HuH-7.5 (cell line): ENCODE data around the gene DYNC1I2.
"Not testable (repeated sequence)": the region's sequence is repeated elsewhere in the genome, so short reads cannot be mapped to it uniquely, and the experiment has no call there.

ENCODE experiments used
- DNase-seq: peaks from one replicate; pipeline ENCODE4 v3.0.0; 2011; ENCODE audit warnings: low spot score

DYNC1I2 gene

DNA sequence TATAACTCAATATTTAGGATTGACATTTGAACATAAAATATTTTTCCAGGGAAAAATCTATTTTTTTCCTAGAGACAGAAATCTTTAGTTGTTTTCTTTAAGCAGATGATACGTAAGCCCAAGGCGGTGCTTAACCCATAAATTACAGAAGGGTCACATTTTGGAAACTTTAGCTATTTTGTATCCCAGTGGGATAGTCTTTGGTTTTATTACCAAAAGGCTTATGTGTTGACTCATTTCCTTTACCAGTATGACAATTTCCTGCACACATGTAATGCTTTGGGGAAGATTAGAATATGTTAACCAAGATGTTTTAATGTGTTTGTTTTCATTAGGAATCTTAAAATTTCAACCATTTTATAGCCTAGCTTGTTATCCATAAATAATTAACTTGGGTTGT, 24.8 kb downstream of the DYNC1I2 start:
- DNase-seq: no peak

GRCh38 chr2:171718720-171719119, 31.5 kb downstream of the DYNC1I2 start:
- no peak for DNase-seq

- DNase-seq: no peak
Measured at GRCh38 chr2:171719660-171720059, 32.4 kb downstream of the DYNC1I2 start.

- no peak for DNase-seq
Measured at GRCh38 chr2:171723716-171724683, 36.7 kb downstream of the DYNC1I2 start.

- DNase-seq: no peak
Measured at GRCh38 chr2:171726847-171727450, 39.7 kb downstream of the DYNC1I2 start.

GRCh38 chr2:171728989-171729951, 42.0 kb downstream of the DYNC1I2 start:
- peak; percentile 7 for DNase-seq

GRCh38 chr2:171729952-171730317, 42.7 kb downstream of the DYNC1I2 start:
- no peak for DNase-seq

GRCh38 chr2:171735991-171736710, 48.9 kb downstream of the DYNC1I2 start:
- DNase-seq: no peak

- DNase-seq: no peak
Measured at GRCh38 chr2:171741189-171741588, 53.9 kb downstream of the DYNC1I2 start.

DNA sequence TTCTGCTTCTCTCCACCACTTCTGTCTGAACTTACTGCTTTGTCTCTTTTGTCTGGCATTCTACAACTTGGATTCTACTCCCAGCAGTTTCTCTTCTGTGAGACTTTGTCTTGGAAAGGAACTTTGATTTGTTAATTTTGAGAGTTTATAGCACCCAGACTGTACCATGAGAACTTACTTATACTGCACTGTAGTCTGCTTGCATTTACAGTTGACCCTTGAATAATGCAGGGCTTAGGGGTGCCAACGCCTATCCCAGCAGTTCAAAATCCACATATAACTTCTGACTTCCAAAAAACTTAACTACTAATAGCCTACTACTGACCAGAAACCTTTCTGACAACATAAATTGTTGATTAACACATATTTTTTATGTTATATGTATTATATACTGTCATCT, 55.5 kb downstream of the DYNC1I2 start:
- no peak for DNase-seq

- no peak for DNase-seq
Measured at GRCh38 chr2:171745141-171745540, 57.9 kb downstream of the DYNC1I2 start.

- DNase-seq: no peak
Measured at GRCh38 chr2:171745806-171746205, 58.5 kb downstream of the DYNC1I2 start.

- no peak for DNase-seq
Measured at GRCh38 chr2:171747371-171747770, 60.1 kb downstream of the DYNC1I2 start.

DNA sequence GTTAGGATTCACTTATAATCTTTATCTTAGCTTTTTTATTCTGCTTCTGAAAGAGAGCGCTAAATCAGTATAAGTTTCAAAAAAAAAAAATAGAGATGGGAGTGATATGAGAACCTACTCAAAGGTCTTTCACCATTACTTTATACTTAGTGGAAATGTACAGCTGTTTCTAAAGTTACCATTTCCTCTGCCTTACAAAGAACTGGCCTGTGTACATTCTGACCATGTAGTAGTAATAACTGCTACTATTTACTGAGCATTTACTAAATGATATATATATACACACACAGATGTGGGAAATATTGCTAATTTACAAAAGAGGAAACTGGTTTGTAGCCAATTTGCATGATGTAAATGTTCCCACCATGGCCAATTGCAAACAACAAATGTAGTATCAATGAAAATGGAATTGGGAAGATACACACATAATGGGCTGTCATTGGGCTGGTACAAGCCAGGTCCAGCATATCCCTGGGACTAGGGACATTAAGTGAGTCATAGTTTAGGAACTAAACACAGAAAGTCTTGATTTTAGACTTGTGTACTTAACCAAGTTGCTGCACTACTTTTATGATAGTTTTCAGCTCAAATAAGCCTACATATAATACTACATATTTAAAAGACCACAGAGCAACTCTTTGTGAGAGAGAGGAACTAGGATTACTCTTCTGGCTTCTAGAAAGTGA, 67.1 kb downstream of the DYNC1I2 start:
- no peak for DNase-seq

- DNase-seq: not testable (repeated sequence)
Measured at GRCh38 chr2:171758762-171759161, 71.5 kb downstream of the DYNC1I2 start.

DNA sequence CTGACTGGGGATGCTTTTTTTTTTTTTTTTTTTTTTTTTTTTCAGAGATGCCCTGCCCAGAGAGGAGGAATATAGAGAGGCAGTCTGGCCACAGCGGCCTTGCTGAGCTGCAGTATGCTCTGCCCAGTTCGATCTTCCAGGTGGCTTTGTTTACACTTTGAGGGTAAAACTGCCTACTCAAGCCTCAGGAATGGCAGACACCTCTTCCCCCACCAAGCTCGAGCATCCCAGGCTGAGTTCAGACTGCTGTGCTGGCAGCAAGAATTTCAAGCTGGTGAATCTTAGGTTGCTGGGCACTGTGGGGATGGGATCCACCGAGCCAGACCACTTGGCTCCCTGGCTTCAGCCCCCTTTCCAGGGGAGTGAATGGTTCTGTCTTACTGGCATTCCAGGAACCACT, 73.9 kb downstream of the DYNC1I2 start:
- not testable (repeated sequence) for DNase-seq

DNA sequence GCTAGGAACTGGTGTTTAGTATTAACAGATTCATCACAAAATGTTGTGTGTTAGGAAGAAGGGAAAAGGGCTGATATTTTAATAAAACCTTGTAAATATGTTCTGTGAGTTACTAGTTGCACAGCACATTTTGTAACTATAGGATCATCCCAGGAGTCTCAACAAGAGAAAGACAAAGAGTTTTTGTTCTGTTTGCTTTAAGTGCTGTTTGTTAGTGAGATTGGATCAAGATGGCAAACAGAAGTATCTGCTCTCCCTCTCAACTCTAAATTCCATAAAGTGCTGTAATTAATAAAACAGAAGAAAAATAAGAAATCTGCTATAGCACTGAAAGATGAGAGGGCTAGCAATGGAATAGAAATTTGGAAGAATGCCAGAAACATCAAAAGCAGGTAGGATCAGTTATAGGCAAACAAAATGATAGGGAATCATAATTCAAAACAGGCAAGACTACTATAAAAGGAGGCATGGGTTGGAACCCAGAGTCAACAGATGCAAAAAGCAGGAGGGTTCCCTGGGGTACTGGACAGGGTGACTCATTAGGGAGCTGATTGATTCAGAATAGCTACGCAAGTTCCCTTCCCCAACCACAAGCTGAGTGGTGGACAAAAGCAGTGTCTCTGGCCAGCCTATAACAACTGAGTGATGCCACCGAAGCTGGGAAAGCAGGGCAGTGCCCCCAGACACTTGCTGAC, 75.8 kb downstream of the DYNC1I2 start:
- DNase-seq: no peak

DNA sequence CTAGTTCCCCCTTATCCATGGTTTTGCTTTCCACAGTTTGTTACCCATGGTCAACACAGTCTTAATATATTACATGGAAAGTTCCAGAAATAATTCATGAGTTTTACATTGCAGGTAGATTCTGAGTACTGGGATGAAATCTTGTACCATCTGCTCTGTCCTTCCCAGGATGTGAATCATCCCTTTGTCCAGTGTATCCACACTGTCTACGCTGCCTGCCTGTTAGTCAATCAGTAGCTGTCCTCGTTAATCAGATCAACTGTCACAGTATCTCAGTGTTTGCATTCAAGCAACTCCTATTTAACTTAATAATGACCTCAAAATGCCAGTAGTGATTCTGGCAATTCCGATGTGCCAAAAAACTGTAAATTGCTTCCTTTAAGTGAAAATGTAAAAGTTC, 76.3 kb downstream of the DYNC1I2 start:
- no peak for DNase-seq

DNA sequence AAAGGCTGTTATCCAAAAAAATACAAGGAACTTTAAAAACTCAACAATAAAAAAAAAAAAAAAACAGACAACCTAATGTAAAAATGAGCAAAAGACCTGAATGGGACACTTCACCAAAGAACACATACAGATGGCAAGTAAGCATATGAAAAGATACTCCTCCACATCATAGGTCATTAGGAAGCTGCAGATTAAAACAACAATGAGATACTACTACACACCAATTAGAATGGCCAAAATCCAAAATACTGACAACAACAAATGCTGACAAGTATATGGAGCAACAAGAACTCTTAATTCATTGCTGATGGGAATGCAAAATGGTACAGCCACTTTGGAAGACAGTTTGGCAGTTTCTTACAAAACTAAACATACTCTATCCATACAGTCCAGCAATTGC, 84.2 kb downstream of the DYNC1I2 start:
- no peak for DNase-seq

- DNase-seq: no peak
Measured at GRCh38 chr2:171772373-171772772, 85.1 kb downstream of the DYNC1I2 start.
